Suprapubic skin (tissue), 4 donors: Measurements from ENCODE around the gene MAP2K3. TPM values are rescaled to one million over a fixed set of nuclear protein-coding genes. Genes with fewer than 3 reads are reported as not detected.
A peak's percentile ranks its signal among the peaks of the same experiment; 100 is the strongest.

Source experiments
- DNase-seq, 2 donors: peaks; one replicate each; pipeline ENCODE4 v3.0.0-alpha.2; 2019; ENCODE audit warnings: low spot score in 2 of 2
- H3K27ac ChIP-seq: fragments of 200-600 bp; sonication (generic); one replicate; pipeline ENCODE4 v1.5.1; 2019
- H3K27me3 ChIP-seq: fragments of 200-600 bp; sonication (generic); one replicate; pipeline ENCODE4 v1.5.1; 2019
- H3K36me3 ChIP-seq: fragments of 200-600 bp; sonication (generic); one replicate; pipeline ENCODE4 v1.5.1; 2019
- H3K4me1 ChIP-seq: fragments of 200-600 bp; sonication (generic); one replicate; pipeline ENCODE4 v1.5.1; 2019
- H3K4me3 ChIP-seq: fragments of 200-600 bp; sonication (generic); one replicate; pipeline ENCODE4 v1.5.1; 2019; ENCODE audit warnings: mild to moderate bottlenecking
- H3K9me3 ChIP-seq: fragments of 200-600 bp; sonication (generic); one replicate; pipeline ENCODE4 v1.5.1; 2019
- CTCF ChIP-seq, 2 donors: fragments of 200-600 bp in 1 of 2; fragments of 450-650 bp in 1 of 2; sonication (generic) in 1 of 2; IDR thresholded peaks; one replicate each; pipeline ENCODE4 v1.5.1; 2016 to 2019; ENCODE audit warnings: antibody characterized with exemption in 2 of 2, mild to moderate bottlenecking in 1 of 2, moderate library complexity in 1 of 2
- EP300 ChIP-seq: sonication (generic); formaldehyde crosslinking; IDR thresholded peaks from one replicate; pipeline ENCODE4 v1.6.1; 2017; ENCODE audit warnings: antibody characterized with exemption
- POLR2A ChIP-seq, 2 donors: fragments of 450-650 bp; IDR thresholded peaks; one replicate each; pipeline ENCODE4 v1.6.1; 2017; ENCODE audit warnings: antibody characterized with exemption in 2 of 2, mild to moderate bottlenecking in 2 of 2, moderate library complexity in 2 of 2
- POLR2AphosphoS5 ChIP-seq, 3 donors: sonication (generic); formaldehyde crosslinking; IDR thresholded peaks; one replicate each; pipeline ENCODE4 v1.6.1; 2017; ENCODE audit warnings: antibody characterized with exemption in 3 of 3
- WGBS: methylation state at CpG from one replicate; pipeline ENCODE4 v1.1.5; 2018; 5-methylcytosine and 5-hydroxymethylcytosine counted together
- total RNA-seq, 4 donors: library from RNA; depleted of rRNA; stranded (reverse); fragments of >200 nt; gene quantifications; one replicate each; pipeline ENCODE4 v1.1.0, GENCODE V29; 2016

Gene MAP2K3
- total RNA-seq, 4 donors from 2014 or later: 54.5 to 97.4 (median 72.9) TPM

- H3K27ac ChIP-seq: no peak overlapping the region
Measured at GRCh38 chr17:21355586-21355985, 71.1 kb downstream of the MAP2K3 start.

GRCh38 chr17:21356537-21357127 lies 72.1 kb downstream of the MAP2K3 start:
- 97% methylated on average over 2 of the region's 2 CpGs for WGBS

More at GRCh38 chr17:21355586-21355985, 71.1 kb downstream of the MAP2K3 start:
- Histone ChIP-seq H3K9me3 (no peaks in the 10 kb centered on the region), H3K27me3 (no peaks in the 10 kb centered on the region), H3K4me3 (no peak overlapping the region), H3K36me3 (no peaks in the 10 kb centered on the region), H3K4me1 (peaks cover 12% of the 10 kb centered on the region)
- WGBS: 80% methylated on average over 6 of the region's 12 CpGs
- TF ChIP-seq CTCF (IDR thresholded peaks at IDR 0.05): no peak
- no peak for TF ChIP-seq POLR2AphosphoS5 (IDR thresholded peaks at IDR 0.05)
- TF ChIP-seq EP300: no peak
- TF ChIP-seq POLR2A (IDR thresholded peaks at IDR 0.05): no peak
- no peak for DNase-seq

GRCh38 chr17:21357281-21357680 lies 72.8 kb downstream of the MAP2K3 start:
- WGBS: 76% methylated on average over 5 of the region's 5 CpGs
- Histone ChIP-seq H3K27me3 (no peaks in the 10 kb centered on the region), H3K27ac (no peak overlapping the region), H3K9me3 (no peaks in the 10 kb centered on the region), H3K4me3 (no peak overlapping the region), H3K4me1 (peaks cover 12% of the 10 kb centered on the region), H3K36me3 (no peaks in the 10 kb centered on the region)
- DNase-seq: no peak
- TF ChIP-seq POLR2A (IDR thresholded peaks at IDR 0.05) (no peak), POLR2AphosphoS5 (IDR thresholded peaks at IDR 0.05) (no peak), EP300 (no peak), CTCF (IDR thresholded peaks at IDR 0.05) (no peak)

More at GRCh38 chr17:21356537-21357127, 72.1 kb downstream of the MAP2K3 start:
- Histone ChIP-seq H3K9me3 (no peaks in the 10 kb centered on the region), H3K4me3 (no peak overlapping the region), H3K4me1 (peaks cover 12% of the 10 kb centered on the region), H3K36me3 (no peaks in the 10 kb centered on the region), H3K27me3 (no peaks in the 10 kb centered on the region), H3K27ac (no peak overlapping the region)
- TF ChIP-seq CTCF (IDR thresholded peaks at IDR 0.05) (no peak), POLR2A (IDR thresholded peaks at IDR 0.05) (no peak), POLR2AphosphoS5 (IDR thresholded peaks at IDR 0.05) (no peak), EP300 (no peak)
- no peak for DNase-seq

- no peak for TF ChIP-seq EP300
- TF ChIP-seq CTCF (IDR thresholded peaks at IDR 0.05): no peak
- TF ChIP-seq POLR2A (IDR thresholded peaks at IDR 0.05): no peak
- no peak for TF ChIP-seq POLR2AphosphoS5 (IDR thresholded peaks at IDR 0.05)
- H3K4me3 ChIP-seq: no peak overlapping the region
- DNase-seq: no peak
- H3K9me3 ChIP-seq: no peaks in the 10 kb centered on the region
- 72% methylated on average over 9 of the region's 10 CpGs for WGBS
- no peaks in the 10 kb centered on the region for H3K36me3 ChIP-seq
- peaks cover 12% of the 10 kb centered on the region for H3K4me1 ChIP-seq
- H3K27ac ChIP-seq: peak overlapping the region; percentile 57
- no peaks in the 10 kb centered on the region for H3K27me3 ChIP-seq
Measured at GRCh38 chr17:21357696-21358656, 73.5 kb downstream of the MAP2K3 start.
